Measurements from ENCODE around the gene ELFN1.

GRCh38 chr7:1716263-1717094 lies 46.4 kb downstream of the ELFN1 start:
- TF ChIP-seq CTCF (IDR thresholded peaks at IDR 0.05) (no peak), ZFX (IDR thresholded peaks at IDR 0.05; ENCODE audit: borderline replicate concordance) (no peak)

Data from 22Rv1 (cell line).